Measurements from ENCODE around the gene FYCO1.

The FYCO1 gene

GRCh38 chr3:45874677-45875346 lies 120.8 kb downstream of the FYCO1 start:
- no peak for DNase-seq

GRCh38 chr3:45873638-45874037 lies 122.0 kb downstream of the FYCO1 start:
- DNase-seq: no peak

GRCh38 chr3:45873036-45873435 lies 122.6 kb downstream of the FYCO1 start:
- no peak for DNase-seq

- DNase-seq: no peak
Measured at GRCh38 chr3:45872569-45872968, 123.1 kb downstream of the FYCO1 start.

- DNase-seq: no peak
Measured at GRCh38 chr3:45871780-45872179, 123.8 kb downstream of the FYCO1 start.

- no peak for DNase-seq
Measured at GRCh38 chr3:45870099-45870498, 125.5 kb downstream of the FYCO1 start.

- DNase-seq: no peak
Measured at GRCh38 chr3:45869638-45870037, 126.0 kb downstream of the FYCO1 start.

- no peak for DNase-seq
Measured at GRCh38 chr3:45868650-45869049, 127.0 kb downstream of the FYCO1 start.

GRCh38 chr3:45868213-45868612 lies 127.4 kb downstream of the FYCO1 start:
- no peak for DNase-seq
